ENCODE results near the gene MYBPH.

The MYBPH gene

DNA sequence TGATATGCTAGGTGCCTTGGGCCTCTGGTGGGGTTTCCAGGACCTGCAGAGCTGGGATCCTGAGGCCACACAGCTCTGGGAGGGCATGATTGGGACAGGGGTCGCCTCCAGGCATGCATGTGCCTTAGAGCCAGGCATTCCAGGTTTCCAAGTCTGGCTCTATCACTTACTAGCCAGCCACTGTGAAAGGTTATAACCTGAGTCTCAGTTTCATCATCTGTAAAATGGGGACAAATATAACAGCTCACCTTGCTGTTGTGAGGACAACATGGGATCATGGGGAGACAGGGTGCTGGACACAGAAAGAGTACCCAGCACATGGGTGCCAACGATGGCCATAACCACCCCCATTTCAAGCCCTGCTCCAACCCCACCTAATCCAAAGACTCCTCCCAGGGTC lies 8.2 kb upstream of the MYBPH start:
- DNase-seq (ENCODE audit: extremely low spot score): no peak
- no peak for TF ChIP-seq CTCF (IDR thresholded peaks at IDR 0.05; ENCODE audit: control extremely low read depth, extremely low read depth, low read depth, missing control alignments)
- ChIA-PET POLR2A (no interaction called here), CTCF (interaction anchor here (5.0 kb wide), 1 partner anchor 11 kb away, joined by 35 read pairs; no protein-coding TSS in a partner anchor)

DNA sequence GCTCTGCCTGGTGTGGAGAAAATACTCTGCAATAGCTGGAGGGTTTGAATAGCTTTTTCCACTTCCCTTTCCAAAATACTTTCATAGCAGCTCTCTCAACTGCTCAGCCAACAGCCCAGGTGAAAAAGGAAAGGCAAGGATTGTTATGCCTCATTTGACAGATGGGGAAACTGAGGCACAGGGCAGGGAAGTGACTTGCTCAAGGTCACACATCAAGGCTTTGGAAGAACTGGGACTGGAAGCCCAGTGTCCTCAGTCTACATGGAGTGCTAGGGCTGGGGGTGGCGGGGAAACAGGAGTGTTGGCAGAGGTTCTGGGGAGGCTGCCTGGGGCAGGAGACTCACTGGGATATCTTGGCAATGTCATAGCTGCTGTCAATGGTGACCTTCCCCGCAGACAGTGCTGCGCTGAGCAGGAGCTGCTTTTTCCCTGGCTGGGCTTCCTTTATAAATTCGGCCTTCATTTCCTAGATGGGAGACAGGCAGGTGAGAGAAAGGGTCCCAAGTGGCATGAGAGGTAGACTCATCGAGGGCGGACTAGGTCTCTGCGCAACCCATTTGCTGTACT lies 6.8 kb upstream of the MYBPH start:
- no peak for TF ChIP-seq CTCF (IDR thresholded peaks at IDR 0.05; ENCODE audit: control extremely low read depth, extremely low read depth, low read depth, missing control alignments)
- ChIA-PET CTCF (interaction anchor here (0.5 to 5.0 kb wide), 5 partner anchors 10 to 234 kb away, joined by 3 to 35 read pairs (median 3); no protein-coding TSS in a partner anchor), POLR2A (no interaction called here)
- DNase-seq (ENCODE audit: extremely low spot score): no peak

DNA sequence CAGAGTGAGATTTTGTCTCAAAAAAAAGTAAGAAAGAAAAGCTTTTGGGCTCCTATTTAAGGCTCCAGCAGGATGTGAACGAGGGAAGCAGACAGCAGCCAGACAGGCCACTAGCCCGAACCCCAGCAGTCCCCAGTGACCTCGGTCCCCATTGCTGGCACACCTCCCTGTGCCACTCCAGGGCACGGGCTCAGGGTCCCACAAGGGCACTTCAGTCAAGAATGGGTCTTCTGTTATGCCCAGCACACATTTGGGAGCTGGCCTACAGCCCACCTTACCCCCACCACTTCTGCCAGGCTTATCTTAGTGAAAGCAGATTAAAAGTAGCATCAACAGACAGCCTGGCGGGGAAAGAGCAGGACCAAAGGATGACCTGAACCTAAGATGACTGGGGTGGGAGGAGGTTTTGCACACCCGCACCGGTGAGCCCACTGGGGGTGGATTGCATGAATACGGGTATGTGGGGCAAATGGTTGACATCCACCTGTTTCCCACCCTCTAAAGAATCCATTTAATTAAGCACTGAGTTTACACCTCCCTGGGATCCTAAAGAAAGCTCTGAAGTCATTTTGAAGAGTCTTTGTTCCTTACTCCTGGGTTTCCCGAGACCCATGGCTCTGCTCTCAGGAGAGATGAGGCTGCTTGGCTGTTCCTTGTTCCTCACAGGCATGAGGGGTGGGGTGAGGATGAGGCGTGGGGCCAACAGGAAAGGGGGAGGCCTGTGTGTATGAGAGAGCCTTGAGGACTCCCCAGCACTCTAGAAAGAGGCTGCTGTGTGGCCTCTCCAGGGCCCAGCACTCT lies 6.2 kb upstream of the MYBPH start:
- TF ChIP-seq CTCF (IDR thresholded peaks at IDR 0.05; ENCODE audit: control extremely low read depth, extremely low read depth, low read depth, missing control alignments): no peak
- DNase-seq (ENCODE audit: extremely low spot score): no peak
- POLR2A ChIA-PET: no interaction called here
- CTCF ChIA-PET: interaction anchor here (0.5 to 5.0 kb wide), 6 partner anchors 9 to 233 kb away, joined by 3 to 35 read pairs (median 3); no protein-coding TSS in a partner anchor

GRCh38 chr1:203180611-203181330 lies 5.1 kb upstream of the MYBPH start:
- DNase-seq (ENCODE audit: extremely low spot score): no peak
- ChIA-PET POLR2A (no interaction called here), CTCF (interaction anchor here (1.7 kb wide), 1 partner anchor 9 kb away, joined by 6 read pairs; no protein-coding TSS in a partner anchor)
- no peak for TF ChIP-seq CTCF (IDR thresholded peaks at IDR 0.05; ENCODE audit: control extremely low read depth, extremely low read depth, low read depth, missing control alignments)

DNA sequence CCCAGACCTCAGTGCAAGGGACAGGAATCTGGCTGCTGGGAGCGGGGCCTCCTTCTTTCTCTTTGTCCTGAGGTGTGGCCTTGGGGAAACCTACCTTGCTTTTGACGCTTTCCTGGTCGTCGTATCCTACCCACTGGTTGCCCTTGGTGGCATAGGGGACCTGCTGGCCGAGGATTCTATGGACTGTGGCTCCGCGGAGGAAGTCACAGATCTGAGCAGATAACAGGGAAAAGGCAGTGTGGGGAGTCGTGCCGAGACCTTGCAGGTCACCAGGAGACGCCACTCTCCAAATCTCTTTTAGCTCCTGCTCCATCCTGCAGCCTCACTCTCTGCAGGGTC lies 4.0 kb upstream of the MYBPH start:
- CTCF ChIA-PET: interaction anchor here (1.1 kb wide), 1 partner anchor 90 kb away, joined by 3 read pairs; no protein-coding TSS in a partner anchor

More for the DNA sequence above, 4.0 kb upstream of the MYBPH start:
- no peak for TF ChIP-seq CTCF (IDR thresholded peaks at IDR 0.05; ENCODE audit: control extremely low read depth, extremely low read depth, low read depth, missing control alignments)
- POLR2A ChIA-PET: no interaction called here
- DNase-seq (ENCODE audit: extremely low spot score): no peak
